Activated naive CD8-positive, alpha-beta T cell (primary cell): ENCODE results near the gene PPP2R3B.

Experiments used
- H3K27ac Mint-ChIP-seq: one replicate; pipeline ENCODE4 v1.8.0; 2021; ENCODE audit warnings: mixed read lengths
- H3K27me3 Mint-ChIP-seq: one replicate; pipeline ENCODE4 v1.8.0; 2021; ENCODE audit warnings: mixed read lengths
- H3K36me3 Mint-ChIP-seq: one replicate; pipeline ENCODE4 v1.8.0; 2021; ENCODE audit warnings: mixed read lengths
- H3K4me1 Mint-ChIP-seq: one replicate; pipeline ENCODE4 v1.8.0; 2021; ENCODE audit warnings: low read depth, mixed read lengths
- H3K4me3 Mint-ChIP-seq: one replicate; pipeline ENCODE4 v1.8.0; 2021; ENCODE audit warnings: mild to moderate bottlenecking, mixed read lengths
- H3K9me3 Mint-ChIP-seq: one replicate; pipeline ENCODE4 v1.8.0; 2021; ENCODE audit warnings: low read depth, mixed read lengths

Gene PPP2R3B

DNA sequence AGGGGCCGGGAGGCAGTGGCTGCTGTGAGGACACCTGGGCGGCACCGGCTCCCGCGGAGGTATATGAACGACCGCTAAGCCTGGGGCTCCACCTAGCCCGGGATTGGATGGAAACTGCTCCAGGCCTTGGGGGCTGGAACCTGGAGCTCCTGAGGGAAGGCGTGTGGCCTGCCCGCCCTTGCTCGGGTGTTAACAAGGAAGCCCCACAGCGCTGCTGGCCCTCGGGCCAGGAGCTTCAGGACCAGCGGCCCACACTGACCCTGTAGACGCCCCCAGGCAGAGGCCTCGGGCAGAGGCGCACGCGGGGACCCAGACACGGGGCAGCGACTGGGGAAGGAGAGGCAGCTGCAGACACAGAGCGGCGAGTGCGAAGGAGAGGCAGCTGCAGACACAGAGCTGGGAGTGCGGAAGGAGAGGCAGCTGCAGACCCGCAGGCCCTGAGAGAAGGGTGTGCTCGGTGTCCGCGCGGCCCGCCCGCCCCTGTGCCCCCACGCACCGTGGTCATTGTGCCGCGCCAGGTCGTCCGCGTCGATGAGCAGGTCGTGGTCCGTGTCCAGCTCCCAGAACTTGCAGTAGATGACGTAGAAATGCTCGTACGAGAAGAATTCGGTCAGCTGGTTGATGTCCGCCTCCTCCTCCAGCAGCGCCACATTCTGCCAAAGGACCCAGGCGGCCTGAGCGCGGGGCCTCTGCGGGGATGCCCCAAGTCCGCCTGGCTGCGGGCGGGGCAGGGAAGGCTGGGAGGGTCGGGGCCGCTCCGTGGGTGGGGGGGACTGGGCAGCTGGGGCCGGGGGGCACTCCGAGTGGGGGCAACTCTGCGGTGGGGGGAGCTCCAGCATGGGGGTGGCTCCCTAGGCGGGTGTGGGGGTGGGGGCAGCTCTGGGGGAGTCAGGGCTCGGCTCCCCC is 41.4 kb downstream of the PPP2R3B start:
- Mint-ChIP-seq H3K4me1 (no peaks in the 10 kb centered on the region), H3K4me3 (no peak overlapping the region), H3K36me3 (peaks cover 2% of the 10 kb centered on the region), H3K27me3 (no peaks in the 10 kb centered on the region), H3K27ac (no peak overlapping the region), H3K9me3 (no peaks in the 10 kb centered on the region)

DNA sequence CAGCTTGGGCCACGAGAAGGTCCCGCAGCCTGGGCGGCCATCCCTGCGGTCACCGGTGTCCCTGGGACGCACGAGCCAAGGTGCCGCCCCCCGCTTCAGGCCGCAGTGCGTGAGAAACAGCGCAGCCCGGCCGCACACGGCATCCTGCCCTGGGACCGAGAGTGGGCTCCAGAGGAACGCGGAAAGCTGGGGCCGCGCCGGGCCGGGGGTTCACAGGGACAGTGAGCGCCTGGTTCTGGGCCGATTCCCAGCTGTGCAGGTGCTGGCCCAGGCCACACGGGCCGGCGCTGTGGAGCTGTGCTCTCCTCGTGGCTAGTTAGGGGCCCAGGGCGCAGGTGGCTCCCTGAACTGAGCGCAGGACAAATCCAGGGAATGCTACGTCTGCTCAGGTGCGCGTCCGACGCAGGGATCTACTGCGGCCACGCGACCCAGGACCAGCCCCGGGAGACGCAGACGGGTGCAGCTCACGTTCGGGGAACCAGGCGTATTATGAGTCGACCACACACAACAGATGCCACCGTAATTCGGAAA is 42.3 kb downstream of the PPP2R3B start:
- Mint-ChIP-seq H3K36me3 (peaks cover 2% of the 10 kb centered on the region), H3K27ac (no peak overlapping the region), H3K4me1 (no peaks in the 10 kb centered on the region), H3K9me3 (no peaks in the 10 kb centered on the region), H3K4me3 (no peak overlapping the region), H3K27me3 (no peaks in the 10 kb centered on the region)

DNA sequence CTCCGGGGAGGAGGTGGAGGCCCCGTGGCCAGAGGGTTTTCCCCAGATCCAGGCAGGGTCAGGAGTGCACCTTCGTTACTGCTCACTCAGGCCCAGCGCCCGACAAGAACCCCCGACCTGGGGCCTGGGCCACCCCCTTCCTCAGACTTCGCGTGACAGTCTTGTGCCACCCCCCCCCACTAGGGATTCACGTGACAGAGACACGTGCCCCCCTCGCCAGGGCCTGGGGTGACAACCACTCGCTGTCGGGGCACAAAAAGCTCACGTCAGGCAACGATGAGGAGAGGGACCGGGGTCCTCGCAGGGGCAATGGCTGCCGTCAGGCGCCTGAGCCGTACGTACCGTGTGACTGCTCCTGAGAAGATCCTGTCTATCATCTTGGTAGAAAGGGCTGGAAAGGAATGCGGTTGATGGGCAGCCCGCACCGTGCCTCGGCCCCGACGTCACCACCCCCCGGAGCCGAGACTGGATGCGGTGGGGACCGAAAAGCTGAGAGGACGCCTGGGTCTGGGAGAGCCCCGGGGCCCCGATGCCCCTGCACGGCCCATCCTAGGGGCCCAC is 45.1 kb downstream of the PPP2R3B start:
- no peak overlapping the region for H3K27ac Mint-ChIP-seq

DNA sequence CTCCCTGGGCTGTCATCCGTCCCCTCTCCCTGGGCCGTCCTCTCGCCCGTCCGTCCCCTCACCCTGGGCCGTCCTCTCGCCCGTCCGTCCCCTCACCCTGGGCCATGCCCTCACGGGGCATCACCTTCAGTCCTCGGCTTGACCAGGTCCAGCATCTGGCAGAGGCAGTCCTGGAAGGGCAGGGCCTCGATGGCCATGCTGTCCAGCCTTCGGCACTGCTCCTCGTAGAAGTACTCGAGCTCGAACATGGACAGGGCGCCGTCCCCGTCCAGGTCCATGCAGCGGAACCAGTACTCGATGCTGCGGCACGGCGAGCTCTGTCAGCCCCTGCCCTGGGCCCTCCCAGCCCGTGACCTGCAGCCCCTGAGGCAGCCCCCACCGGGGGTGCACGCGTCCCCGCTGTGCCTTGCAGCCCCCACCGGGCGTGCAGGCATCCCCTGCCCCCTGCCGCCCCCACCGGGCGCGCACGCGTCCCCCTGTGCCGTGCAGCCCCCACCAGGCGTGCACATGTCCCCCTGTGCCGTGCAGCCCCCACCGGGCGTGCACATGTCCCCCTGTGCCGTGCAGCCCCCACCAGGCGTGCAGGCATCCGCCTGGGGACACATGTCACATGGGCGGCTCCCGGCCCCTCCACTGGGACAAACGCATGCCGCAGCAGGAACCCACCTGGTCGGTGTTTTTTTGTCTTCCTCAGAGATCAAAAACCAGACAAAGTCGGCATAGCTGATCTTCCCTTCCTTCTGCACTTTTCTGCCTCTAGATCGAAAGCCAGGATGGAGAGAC is 45.9 kb downstream of the PPP2R3B start:
- no peaks in the 10 kb centered on the region for H3K4me1 Mint-ChIP-seq
- H3K36me3 Mint-ChIP-seq: peaks cover 6% of the 10 kb centered on the region
- no peak overlapping the region for H3K4me3 Mint-ChIP-seq
- no peak overlapping the region for H3K27ac Mint-ChIP-seq
- no peaks in the 10 kb centered on the region for H3K9me3 Mint-ChIP-seq
- H3K27me3 Mint-ChIP-seq: no peaks in the 10 kb centered on the region

More for the DNA sequence above, 45.1 kb downstream of the PPP2R3B start:
- Mint-ChIP-seq H3K36me3 (peaks cover under 1% of the 10 kb centered on the region), H3K9me3 (no peaks in the 10 kb centered on the region), H3K27me3 (no peaks in the 10 kb centered on the region), H3K4me3 (no peak overlapping the region), H3K4me1 (no peaks in the 10 kb centered on the region)

DNA sequence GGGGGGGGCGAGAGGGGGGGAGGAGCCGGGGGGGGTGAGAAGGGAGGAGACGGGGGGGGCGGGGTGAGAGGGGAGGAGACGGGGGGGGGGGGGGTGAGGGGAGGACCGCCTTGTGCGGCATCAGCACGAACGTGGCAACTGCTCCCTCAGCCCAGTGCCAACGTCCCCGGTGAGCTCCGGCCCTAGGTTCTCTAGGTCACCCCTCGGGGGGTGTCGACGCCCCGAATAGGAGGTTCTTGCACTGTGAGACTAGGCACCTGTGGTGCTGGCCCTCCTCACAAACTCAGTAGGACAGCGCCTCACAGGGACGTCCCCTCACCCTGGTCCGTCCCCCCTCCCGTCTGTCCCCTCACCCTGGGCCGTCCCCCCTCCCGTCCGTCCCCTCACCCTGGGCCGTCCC is 46.6 kb downstream of the PPP2R3B start:
- H3K4me1 Mint-ChIP-seq: no peaks in the 10 kb centered on the region

DNA sequence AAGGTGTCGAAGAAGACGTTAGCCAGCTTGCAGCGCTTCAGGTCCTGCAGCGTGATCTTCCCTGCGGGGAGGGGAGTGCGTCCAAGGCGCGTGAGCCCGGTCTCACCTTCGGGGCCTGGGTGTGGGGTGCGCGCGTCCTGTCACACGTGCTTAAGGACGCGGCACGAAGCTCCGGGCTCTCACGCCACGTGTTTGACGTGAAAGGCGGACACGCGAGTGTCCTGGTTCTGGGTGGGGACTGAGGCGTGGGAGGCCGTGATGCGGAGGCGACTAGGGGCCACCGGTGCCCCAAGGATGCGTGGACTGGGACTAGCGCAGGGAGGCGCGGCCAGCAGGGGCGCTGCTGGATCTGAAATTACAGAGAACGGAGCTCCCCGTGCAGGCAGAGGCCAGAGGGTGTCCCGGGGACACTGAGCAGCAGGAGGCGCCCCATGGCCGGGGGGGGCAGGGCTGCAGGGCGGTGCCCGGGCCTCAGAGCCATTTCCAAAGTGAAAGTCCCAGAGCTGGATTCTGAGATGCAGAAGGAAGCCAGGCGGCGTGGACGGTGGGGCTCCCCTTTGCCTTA is 47.8 kb downstream of the PPP2R3B start:
- Mint-ChIP-seq H3K27ac (no peak overlapping the region), H3K4me3 (no peak overlapping the region), H3K4me1 (no peaks in the 10 kb centered on the region), H3K27me3 (no peaks in the 10 kb centered on the region), H3K9me3 (no peaks in the 10 kb centered on the region), H3K36me3 (peaks cover 6% of the 10 kb centered on the region)

More for the DNA sequence above, 46.6 kb downstream of the PPP2R3B start:
- Mint-ChIP-seq H3K9me3 (no peaks in the 10 kb centered on the region), H3K4me3 (no peak overlapping the region), H3K27ac (no peak overlapping the region), H3K27me3 (no peaks in the 10 kb centered on the region), H3K36me3 (peaks cover 6% of the 10 kb centered on the region)

DNA sequence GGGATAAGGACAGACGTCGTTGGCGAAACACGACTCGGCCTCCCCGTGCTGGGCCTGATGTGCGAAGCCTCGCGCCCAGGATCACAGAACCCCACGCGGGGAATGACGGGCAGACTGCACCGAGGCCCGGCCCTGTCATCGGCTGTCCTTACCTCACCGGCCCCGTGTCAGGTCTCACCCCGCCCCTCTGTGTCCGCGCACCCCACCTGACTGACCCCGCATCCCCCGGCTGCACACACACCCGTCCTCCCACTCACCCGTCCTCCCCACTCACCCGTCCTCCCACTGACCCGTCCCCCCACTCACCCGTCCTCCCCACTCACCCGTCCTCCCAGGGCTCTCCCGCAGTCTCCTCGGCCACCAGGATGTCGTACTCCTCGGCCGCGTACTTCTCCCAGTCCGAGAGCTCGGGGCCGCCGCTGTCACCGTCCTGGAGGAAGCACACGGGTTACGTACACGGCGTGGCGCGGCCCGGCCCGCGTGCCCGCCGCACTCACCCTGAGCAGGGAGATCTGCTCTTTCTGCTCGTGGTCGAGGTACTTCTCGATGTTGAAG is 48.3 kb downstream of the PPP2R3B start:
- H3K27ac Mint-ChIP-seq: no peak overlapping the region
- no peaks in the 10 kb centered on the region for H3K4me1 Mint-ChIP-seq
- no peaks in the 10 kb centered on the region for H3K9me3 Mint-ChIP-seq
- no peak overlapping the region for H3K4me3 Mint-ChIP-seq
- peaks cover 6% of the 10 kb centered on the region for H3K36me3 Mint-ChIP-seq
- H3K27me3 Mint-ChIP-seq: no peaks in the 10 kb centered on the region

DNA sequence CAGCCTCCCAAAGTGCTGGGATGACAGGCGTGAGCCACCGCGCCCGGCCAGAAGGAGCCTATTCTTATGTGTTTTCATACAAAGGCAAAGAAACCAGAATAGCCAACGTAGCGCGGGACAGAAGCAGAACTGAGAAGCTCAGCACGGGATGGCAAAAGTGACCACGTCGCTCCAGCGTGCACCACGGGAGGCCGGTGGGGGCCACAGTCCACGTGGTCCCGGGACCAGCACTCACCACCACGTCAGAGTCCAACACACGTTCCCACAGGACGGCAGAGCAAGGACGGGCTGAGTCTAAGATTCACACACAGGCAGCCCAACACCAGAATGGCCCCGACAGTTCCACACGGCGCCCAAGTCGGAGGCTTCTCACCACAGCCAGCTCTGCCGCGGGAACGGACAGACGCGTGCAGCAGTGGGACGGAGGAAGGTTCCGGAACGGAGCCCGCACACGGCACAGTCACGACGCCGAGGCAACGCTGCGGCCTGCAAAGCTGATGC is 49.3 kb downstream of the PPP2R3B start:
- Mint-ChIP-seq H3K27ac (no peak overlapping the region), H3K9me3 (no peaks in the 10 kb centered on the region), H3K36me3 (peaks cover 6% of the 10 kb centered on the region), H3K4me1 (no peaks in the 10 kb centered on the region), H3K27me3 (no peaks in the 10 kb centered on the region), H3K4me3 (no peak overlapping the region)

DNA sequence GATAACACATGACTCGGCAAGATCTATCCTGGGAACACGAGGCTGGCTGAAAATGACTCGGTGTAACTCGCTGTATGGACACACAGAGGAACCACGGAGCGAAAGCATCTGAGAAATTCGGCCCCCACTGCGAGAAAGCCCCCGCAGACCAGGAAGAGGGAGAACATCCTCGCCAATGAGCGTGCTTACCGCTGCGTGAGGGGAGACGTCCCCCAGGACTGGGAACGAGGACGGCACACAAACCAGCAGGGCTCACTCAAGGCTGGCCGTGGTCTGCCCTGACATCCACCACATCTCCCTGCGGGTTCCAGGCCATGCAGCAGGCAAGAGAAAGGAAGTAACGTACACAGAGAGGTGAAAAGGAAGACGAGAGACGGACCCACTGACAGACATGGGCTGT is 50.5 kb downstream of the PPP2R3B start:
- Mint-ChIP-seq H3K9me3 (no peaks in the 10 kb centered on the region), H3K27me3 (no peaks in the 10 kb centered on the region), H3K4me3 (no peak overlapping the region), H3K36me3 (peaks cover 6% of the 10 kb centered on the region), H3K4me1 (no peaks in the 10 kb centered on the region), H3K27ac (no peak overlapping the region)

DNA sequence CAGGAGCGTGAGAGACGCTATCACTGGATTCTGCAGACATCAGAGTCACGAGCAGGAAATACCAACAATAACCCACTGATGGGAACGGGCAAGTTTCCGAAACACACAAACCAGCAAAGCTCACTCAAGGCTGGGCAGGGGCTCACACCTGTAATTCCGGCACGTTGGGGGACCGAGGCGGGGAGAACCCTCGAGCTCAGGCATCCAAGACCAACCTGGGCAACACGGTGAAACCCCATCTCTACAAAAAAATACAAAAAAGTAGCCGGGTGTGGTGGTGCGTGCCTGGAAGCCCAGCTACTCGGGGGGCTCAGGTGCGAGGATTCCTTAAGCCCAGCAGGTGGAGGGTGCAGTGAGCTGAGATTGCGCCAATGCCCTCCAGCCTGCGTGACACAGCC is 51.0 kb downstream of the PPP2R3B start:
- H3K27me3 Mint-ChIP-seq: no peaks in the 10 kb centered on the region

DNA sequence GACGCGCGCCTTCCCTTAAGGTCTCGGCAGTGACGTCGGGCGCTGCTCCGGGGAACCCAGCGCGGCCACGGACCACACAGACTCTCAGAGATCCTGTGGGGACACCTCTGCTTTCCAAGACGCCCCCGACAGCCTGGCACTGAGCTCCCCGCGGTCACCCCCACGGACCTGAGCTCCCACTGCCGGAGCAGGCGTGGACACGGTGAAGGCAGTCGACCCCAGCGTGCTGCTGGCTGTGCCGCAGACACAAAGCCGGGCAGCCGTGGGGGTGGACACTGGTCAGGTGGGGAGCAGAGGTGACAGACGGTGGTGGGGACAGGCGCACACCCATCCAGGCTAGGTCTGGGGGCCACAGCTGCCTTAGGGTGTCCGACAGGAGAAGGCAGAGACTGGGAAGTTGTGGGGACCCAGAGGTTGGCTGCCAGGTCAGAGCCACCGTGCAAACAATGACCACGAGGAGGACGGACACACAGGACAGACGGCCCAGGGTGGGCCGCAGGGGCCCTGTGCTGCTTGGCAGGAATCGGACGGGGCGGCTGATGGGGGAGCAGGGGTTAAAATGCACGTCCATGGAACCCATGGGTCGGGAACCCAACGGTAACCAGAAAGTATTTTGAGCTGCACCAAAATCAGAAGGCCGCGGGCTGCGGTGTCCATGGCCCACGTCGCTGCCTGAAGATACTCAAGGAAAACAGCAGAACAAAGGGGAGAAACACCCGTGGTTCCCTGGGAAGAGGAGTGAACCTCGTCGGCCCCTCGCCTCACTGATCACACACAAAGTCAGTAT is 51.5 kb downstream of the PPP2R3B start:
- no peak overlapping the region for H3K4me3 Mint-ChIP-seq
- no peaks in the 10 kb centered on the region for H3K27me3 Mint-ChIP-seq
- H3K9me3 Mint-ChIP-seq: no peaks in the 10 kb centered on the region
- no peak overlapping the region for H3K27ac Mint-ChIP-seq
- H3K4me1 Mint-ChIP-seq: no peaks in the 10 kb centered on the region
- peaks cover 6% of the 10 kb centered on the region for H3K36me3 Mint-ChIP-seq

More for the DNA sequence above, 51.0 kb downstream of the PPP2R3B start:
- Mint-ChIP-seq H3K27ac (no peak overlapping the region), H3K9me3 (no peaks in the 10 kb centered on the region), H3K4me3 (no peak overlapping the region), H3K36me3 (peaks cover 6% of the 10 kb centered on the region), H3K4me1 (no peaks in the 10 kb centered on the region)

DNA sequence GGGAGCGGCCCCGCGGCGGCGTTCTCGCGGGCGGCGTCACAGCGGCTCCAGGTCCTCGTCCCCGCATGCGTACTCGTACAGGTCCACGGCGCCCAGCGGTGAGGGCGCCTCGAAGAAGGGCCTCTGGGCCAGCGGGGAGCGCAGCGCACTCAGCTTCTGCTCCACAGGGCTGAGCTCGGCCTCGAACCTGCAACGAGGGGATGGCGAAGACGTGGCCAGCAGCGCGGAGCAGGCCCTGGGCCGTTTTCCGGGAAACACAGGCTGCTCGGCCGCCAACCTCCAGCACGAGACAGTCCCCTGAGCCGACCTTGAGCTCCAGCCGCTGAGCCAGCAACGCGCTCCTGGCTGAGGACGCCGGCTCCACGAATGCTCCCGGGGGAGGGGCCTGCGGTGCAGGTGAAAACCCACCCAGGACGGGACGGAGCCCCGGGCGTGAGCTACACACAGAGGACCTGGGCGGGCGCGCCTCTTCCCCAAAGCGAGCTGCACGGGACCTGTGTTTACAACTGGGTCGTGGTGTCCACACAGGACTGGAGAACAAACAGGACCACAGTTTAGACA is 52.3 kb downstream of the PPP2R3B start:
- no peaks in the 10 kb centered on the region for H3K4me1 Mint-ChIP-seq
- H3K27ac Mint-ChIP-seq: no peak overlapping the region
- H3K9me3 Mint-ChIP-seq: no peaks in the 10 kb centered on the region
- H3K36me3 Mint-ChIP-seq: peaks cover 6% of the 10 kb centered on the region
- H3K27me3 Mint-ChIP-seq: no peaks in the 10 kb centered on the region
- no peak overlapping the region for H3K4me3 Mint-ChIP-seq

DNA sequence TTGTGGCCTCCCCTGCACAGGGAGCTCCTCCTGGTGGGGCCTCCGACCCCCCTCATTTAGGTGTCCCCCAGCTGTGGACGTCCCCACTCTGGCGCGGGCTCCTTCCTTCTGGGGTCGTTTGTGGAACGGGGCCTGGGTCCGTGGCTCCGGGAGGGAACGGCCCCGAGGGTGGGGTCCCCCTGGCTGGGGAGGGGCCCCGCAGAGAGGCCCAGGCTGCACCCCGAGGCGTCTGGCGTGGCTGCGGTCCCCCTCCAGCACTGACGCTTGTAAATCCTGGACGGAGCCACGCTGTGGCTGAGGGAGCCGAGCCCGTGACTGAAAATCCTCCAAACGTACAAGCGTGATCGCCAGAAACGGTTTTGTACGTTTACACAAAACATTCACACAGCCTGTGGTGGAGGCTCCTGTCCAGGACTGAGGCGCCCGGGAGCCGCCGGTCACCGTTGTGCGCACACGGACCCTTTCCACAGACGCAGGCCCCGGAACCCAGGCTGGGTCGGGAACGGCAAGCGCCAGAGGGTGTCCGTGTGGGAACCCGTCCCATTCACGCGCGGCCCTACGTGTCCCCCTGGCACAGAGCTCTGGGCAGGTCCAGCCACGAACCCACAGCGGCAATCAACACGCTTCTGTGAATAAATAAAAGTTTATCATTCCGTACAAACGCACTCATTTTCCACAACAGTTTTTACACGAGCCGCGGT is 52.9 kb downstream of the PPP2R3B start:
- H3K4me3 Mint-ChIP-seq: no peak overlapping the region
- H3K4me1 Mint-ChIP-seq: no peaks in the 10 kb centered on the region
- H3K27me3 Mint-ChIP-seq: no peaks in the 10 kb centered on the region
- H3K27ac Mint-ChIP-seq: no peak overlapping the region
- no peaks in the 10 kb centered on the region for H3K9me3 Mint-ChIP-seq
- H3K36me3 Mint-ChIP-seq: peaks cover 6% of the 10 kb centered on the region
